DMS 273 (cell line): ENCODE data around the gene ZMYND10.

ENCODE experiments used
- DNase-seq: peaks from one replicate; lab custom pipeline; 2025; ENCODE audit not compliant: unreplicated experiment; lab: John Stamatoyannopoulos, UW

The ZMYND10 gene

GRCh38 chr3:50327129-50327528 is 18.4 kb downstream of the ZMYND10 start:
- no peak for DNase-seq

GRCh38 chr3:50326182-50326541 is 19.4 kb downstream of the ZMYND10 start:
- no peak for DNase-seq

- no peak for DNase-seq
Observed at GRCh38 chr3:50325497-50326181, 19.9 kb downstream of the ZMYND10 start.

- DNase-seq: no peak
Observed at GRCh38 chr3:50325113-50325480, 20.4 kb downstream of the ZMYND10 start.

GRCh38 chr3:50324351-50325112 is 21.0 kb downstream of the ZMYND10 start:
- peak; percentile 82 for DNase-seq

GRCh38 chr3:50323614-50324199 is 21.8 kb downstream of the ZMYND10 start:
- no peak for DNase-seq

- no peak for DNase-seq
Observed at GRCh38 chr3:50323092-50323600, 22.4 kb downstream of the ZMYND10 start.

GRCh38 chr3:50322386-50323091 is 23.0 kb downstream of the ZMYND10 start, which contains the start of gene HYAL2:
HYAL2 (minus strand) TSS chr3:50322745; CDS start chr3:50320489, 2,256 bp downstream.
- no peak for DNase-seq

- DNase-seq: no peak
Observed at GRCh38 chr3:50322115-50322385, 23.5 kb downstream of the ZMYND10 start.

- peak; percentile 90 for DNase-seq
Observed at GRCh38 chr3:50321336-50322114, 24.0 kb downstream of the ZMYND10 start.

- peak; percentile 86 for DNase-seq
Observed at GRCh38 chr3:50320853-50321335, 24.6 kb downstream of the ZMYND10 start.

GRCh38 chr3:50319894-50320625 is 25.5 kb downstream of the ZMYND10 start:
- DNase-seq: no peak

GRCh38 chr3:50319181-50319893 is 26.2 kb downstream of the ZMYND10 start:
- DNase-seq: no peak

- DNase-seq: no peak
Observed at GRCh38 chr3:50318615-50319014, 26.9 kb downstream of the ZMYND10 start.

GRCh38 chr3:50318163-50318562 is 27.4 kb downstream of the ZMYND10 start:
- no peak for DNase-seq

GRCh38 chr3:50317300-50317699 is 28.2 kb downstream of the ZMYND10 start:
- no peak for DNase-seq

- DNase-seq: peak; percentile 37
Observed at GRCh38 chr3:50316657-50317242, 28.8 kb downstream of the ZMYND10 start.

GRCh38 chr3:50314816-50315215 is 30.7 kb downstream of the ZMYND10 start:
- no peak for DNase-seq

- no peak for DNase-seq
Observed at GRCh38 chr3:50314342-50314741, 31.2 kb downstream of the ZMYND10 start.
